Renal cortex interstitium (tissue), 11 donors: ENCODE results near the gene WBP1. TPM values are rescaled to one million over a fixed set of nuclear protein-coding genes. Genes with fewer than 3 reads are reported as not detected.

Experiments
- DNase-seq, 11 donors: peaks; one replicate each; pipeline ENCODE4 v3.0.0-alpha.2; 2013; ENCODE audit warnings: low read depth in 9 of 11, low spot score in 4 of 11; ENCODE audit errors: extremely low read depth in 1 of 11
- polyA plus RNA-seq, 3 donors: library from polyadenylated mRNA; unstranded; fragments of 120-200 nt; gene quantifications; one replicate each; pipeline ENCODE4 v1.2.1, GENCODE V29; 2013; ENCODE audit not compliant: insufficient read length in 3 of 3

Gene WBP1
- polyA plus RNA-seq, 3 donors, result 93.7 to 122 (median 117) TPM

GRCh38 chr2:74489906-74490305 is 31.7 kb downstream of the WBP1 start:
- DNase-seq, result no peak

- DNase-seq, result no peak
Measured at GRCh38 chr2:74491648-74492544, 33.7 kb downstream of the WBP1 start.

- DNase-seq, result no peak
Measured at GRCh38 chr2:74493546-74493945, 35.3 kb downstream of the WBP1 start.

- no peak for DNase-seq
Measured at GRCh38 chr2:74495440-74495839, 37.2 kb downstream of the WBP1 start.

- no peak for DNase-seq
Measured at GRCh38 chr2:74496997-74497776, 38.9 kb downstream of the WBP1 start.

GRCh38 chr2:74497777-74498499 is 39.7 kb downstream of the WBP1 start:
- DNase-seq, result no peak

GRCh38 chr2:74498500-74499266 is 40.4 kb downstream of the WBP1 start:
- no peak for DNase-seq

GRCh38 chr2:74499267-74499939 is 41.2 kb downstream of the WBP1 start, which contains the start of gene LBX2:
LBX2 (minus strand) TSS chr2:74499603; CDS start chr2:74499537, 66 bp downstream.
- no peak for DNase-seq

- no peak for DNase-seq
Measured at GRCh38 chr2:74499940-74500577, 41.8 kb downstream of the WBP1 start.

- DNase-seq, result no peak
Measured at GRCh38 chr2:74500578-74500946, 42.3 kb downstream of the WBP1 start.

- DNase-seq, result no peak
Measured at GRCh38 chr2:74501335-74502071, 43.3 kb downstream of the WBP1 start.

- no peak for DNase-seq
Measured at GRCh38 chr2:74502147-74502719, 44.0 kb downstream of the WBP1 start.

- DNase-seq, result peak in 2 of 11 donors; percentile 71
Measured at GRCh38 chr2:74502720-74503505, 44.7 kb downstream of the WBP1 start.

GRCh38 chr2:74503506-74504475 is 45.6 kb downstream of the WBP1 start:
- no peak for DNase-seq

- DNase-seq, result no peak
Measured at GRCh38 chr2:74504591-74504990, 46.4 kb downstream of the WBP1 start.
